ENCODE data around the gene TH. TPM values are rescaled to one million over a fixed set of nuclear protein-coding genes. Genes with fewer than 3 reads are reported as not detected.

Gene TH
- total and polyA plus RNA-seq, 2 of the 8 experiments (the other 6 are each of a cell fraction or from before 2014, with no cell fraction given), result 0.09 TPM; not detected in 1

- TF ChIP-seq CHD7 (IDR thresholded peaks at IDR 0.05; ENCODE audit: insufficient replicate concordance, low read length) (no peak), YY1 (IDR thresholded peaks at IDR 0.05; ENCODE audit: low read depth, low read length) (no peak), RAD21 (IDR thresholded peaks at IDR 0.05 in 1 of 2, conservative IDR thresholded peaks at IDR 0.05 in 1 of 2; ENCODE audit: low read depth in 2 of 2, low read length in 2 of 2) (no peak), KDM1A (IDR thresholded peaks at IDR 0.05; ENCODE audit: borderline replicate concordance, low read length) (no peak), RNF2 (IDR thresholded peaks at IDR 0.05; ENCODE audit: borderline replicate concordance, low read depth, low read length, missing control alignments, poor library complexity, severe bottlenecking) (no peak), GABPA (IDR thresholded peaks at IDR 0.05; ENCODE audit: borderline replicate concordance, insufficient read depth, low read length) (no peak), TBP (IDR thresholded peaks at IDR 0.05; ENCODE audit: low read depth, low read length) (no peak), TEAD4 (IDR thresholded peaks at IDR 0.05; ENCODE audit: low read depth, low read length) (no peak)
Measured at GRCh38 chr11:2134022-2135010, 37.3 kb downstream of the TH start (continued).
